Hepatocyte (in vitro differentiated cells): Measurements from ENCODE around the gene SLC25A12.

Experiments
- CTCF ChIP-seq: fragments of 200-600 bp; sonication (generic); IDR thresholded peaks from 2 replicates; pipeline ENCODE4 v1.5.1; 2016; ENCODE audit warnings: antibody characterized with exemption, mild to moderate bottlenecking; ENCODE audit not compliant: poor library complexity
- EZH2 ChIP-seq: fragments of 200-600 bp; sonication (generic); IDR thresholded peaks from 2 replicates; pipeline ENCODE4 v1.6.1; 2016; ENCODE audit warnings: antibody characterized with exemption, mild to moderate bottlenecking, borderline replicate concordance
- EZH2phosphoT487 ChIP-seq: fragments of 200-600 bp; sonication (generic); IDR thresholded peaks from one replicate; pipeline ENCODE4 v1.6.1; 2018; ENCODE audit warnings: antibody characterized with exemption, mild to moderate bottlenecking, low read depth, moderate library complexity; ENCODE audit not compliant: unreplicated experiment, severe bottlenecking

- TF ChIP-seq EZH2 = no peak
- peak; percentile 52 for TF ChIP-seq CTCF
- no peak for TF ChIP-seq EZH2phosphoT487
Measured at GRCh38 chr2:171811245-171811628, 82.8 kb downstream of the SLC25A12 start.
